MV-4-11 (cell line): ENCODE data around the gene SPOCK1.
"Not testable (repeated sequence)": the region's sequence is repeated elsewhere in the genome, so short reads cannot be mapped to it uniquely, and the experiment has no call there.

Source experiments
- DNase-seq: peaks from one replicate; lab custom pipeline; 2025; lab: John Stamatoyannopoulos, UW

The SPOCK1 gene

DNA sequence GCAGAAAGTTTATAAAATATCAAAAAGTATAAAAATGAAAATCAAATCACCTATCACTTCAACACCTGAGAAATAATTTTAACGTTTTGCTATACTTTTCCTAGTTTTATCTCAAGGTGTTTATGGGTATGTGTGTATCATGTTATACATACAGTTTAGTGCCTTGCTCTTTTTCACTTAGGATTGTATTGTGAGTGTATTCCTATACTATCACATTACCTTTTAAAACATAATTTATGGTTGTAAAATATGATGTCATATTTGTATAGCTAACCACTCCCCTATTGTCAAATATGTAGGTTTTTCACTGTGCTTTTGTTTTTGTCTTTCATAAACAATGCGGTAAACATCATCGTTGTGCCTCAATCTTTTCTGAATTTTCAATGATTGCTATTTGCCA is 479.9 kb downstream of the SPOCK1 start:
- no peak for DNase-seq

DNA sequence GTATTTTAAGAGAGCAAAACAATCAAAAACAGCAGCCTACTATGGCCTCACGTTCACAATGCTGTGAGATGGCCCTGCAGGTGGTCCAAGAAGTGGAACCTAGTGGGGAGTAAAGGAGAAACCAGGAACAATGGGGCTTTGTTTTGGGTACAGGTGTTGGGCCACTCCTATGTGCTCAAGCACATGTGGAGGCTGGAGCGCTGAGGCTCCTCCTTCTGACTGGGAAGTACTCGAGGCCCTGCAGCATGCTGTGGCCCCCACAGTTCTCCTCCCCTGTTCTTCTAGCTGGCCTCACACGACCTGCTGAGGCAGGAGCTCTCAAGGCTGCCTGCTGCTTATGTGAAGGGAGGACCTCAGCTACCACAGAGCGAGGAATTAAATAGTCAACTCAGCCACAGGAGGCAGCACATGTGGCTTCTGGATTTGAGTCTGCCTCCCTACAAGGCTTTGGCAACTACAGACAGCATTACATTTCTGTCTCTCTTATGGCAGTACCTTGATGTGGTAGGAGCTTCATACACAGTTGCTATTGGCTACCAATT is 482.3 kb downstream of the SPOCK1 start:
- no peak for DNase-seq

DNA sequence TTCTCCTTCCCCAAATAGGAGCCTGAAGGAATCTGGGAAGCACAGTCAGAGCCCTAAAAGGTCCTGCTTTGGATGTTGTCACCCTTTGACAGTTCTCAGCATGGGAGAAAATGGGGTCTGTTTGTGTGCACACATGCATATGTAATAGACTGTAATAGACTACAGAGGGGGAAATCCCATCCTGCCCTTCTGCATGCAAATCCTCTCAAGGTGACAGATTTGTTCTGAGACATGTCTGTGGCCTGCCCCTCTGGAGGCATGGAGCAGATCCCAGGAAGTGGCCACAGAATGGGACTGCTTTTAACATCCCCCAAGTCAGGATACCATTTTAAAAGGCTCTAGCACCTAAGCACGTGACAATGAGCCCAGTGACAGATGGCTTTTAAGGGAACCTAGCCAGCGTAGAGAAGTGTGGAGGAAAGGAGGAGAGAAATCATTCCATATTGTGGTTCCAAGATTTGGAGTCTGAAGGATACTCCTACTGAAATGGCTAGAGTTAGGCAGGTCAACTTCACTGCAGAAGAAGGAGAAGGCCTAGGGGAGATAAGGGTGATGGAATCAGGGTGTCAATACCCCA is 483.5 kb downstream of the SPOCK1 start:
- no peak for DNase-seq

DNA sequence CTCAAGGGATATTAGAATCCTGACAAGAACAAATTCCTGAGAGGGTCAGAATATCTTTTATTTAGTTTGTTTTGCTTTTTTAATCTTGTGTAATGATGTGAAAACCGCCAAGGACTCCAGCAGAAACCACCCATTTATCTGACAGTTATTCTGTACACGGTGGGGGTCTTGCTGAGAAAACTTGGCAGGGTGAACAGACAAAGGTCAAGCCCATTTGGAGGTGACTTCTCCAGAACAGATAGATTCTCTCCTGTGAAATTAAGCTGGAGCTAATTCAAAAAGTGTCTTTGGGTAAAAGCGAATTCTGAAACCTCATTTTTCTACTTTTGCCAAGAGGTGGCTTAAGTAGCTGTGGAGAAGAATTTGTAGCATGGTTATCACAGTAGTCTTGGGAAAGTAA is 484.4 kb downstream of the SPOCK1 start:
- DNase-seq, result no peak

DNA sequence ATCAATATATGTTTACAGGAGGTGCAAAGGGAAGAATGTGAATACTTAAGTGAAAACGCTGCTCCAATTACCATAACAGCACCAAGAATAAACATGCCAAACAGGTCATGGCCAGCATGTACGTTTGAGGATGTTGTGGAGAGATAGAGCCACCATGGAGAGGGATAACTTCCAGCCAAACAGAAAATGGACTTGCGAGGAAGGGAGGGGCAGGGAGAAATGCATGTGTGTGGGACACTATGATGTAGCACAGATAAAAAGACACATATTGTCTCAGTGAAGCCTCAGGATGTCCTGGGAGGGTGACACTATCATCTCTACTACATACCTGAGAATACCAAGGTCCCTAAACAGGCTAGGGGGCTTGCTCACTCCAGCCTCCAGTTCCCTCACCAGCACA is 488.9 kb downstream of the SPOCK1 start:
- DNase-seq, result no peak

DNA sequence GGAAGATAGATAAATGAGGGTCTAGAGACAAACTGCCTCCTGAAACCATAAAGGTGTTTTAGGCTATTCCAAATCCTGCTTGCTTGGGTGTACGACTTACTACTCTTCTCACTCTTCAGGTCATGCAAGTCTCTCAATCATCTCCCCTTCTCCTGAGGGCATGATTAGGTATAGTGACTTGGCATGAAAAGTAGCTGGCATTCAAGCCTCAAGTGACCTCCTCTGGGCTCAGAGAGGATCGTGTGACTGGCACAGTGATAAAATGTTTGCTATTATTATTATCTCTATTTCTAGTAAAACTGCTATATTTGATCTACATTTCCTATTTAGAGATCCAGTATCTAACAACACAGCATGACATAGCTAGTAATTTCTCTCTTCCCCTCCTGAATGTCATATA is 494.8 kb downstream of the SPOCK1 start:
- no peak for DNase-seq

DNA sequence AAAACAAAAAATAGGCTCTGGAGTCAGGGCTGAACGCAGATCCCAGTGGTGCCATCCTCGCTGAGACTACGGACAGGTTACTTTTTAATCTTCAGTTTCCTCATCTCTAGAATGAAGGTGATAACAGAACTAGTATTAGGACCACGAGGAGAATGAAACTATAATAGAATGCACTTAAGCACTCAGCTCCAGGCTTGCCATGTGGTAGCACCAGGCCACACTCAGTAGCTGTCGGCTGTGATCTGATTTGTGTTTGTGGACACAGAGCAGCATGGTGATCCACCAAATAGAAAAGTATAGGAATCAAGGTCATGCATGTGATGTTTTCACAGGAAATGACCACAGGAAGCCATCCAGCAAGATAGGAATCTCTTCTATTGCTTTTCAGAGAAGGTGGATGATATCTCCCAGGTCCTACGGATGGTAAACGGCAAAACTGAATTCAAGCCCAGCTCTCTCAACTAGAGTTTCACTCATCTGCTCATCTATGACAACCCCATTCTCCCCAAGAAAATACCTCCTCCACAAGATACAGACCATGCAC is 498.0 kb downstream of the SPOCK1 start:
- DNase-seq, result no peak

DNA sequence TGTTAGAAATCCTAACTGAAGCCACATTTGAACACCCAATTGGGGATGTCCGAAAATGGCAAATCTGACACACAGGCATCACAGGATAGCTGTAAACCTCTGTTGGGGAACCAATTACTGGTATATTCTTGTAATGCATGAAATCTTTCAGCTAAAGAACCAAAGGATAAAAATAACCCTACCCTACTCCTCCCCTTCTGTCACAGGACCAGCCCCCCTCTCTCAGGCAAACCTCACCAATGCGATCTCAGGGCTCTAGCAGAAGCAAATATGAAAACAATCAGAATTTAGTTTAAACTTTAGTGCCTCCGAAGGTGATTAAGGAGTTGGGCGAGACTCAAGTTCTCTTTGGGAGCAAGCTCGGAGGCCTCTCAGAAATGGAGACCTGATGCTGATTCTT is 499.3 kb downstream of the SPOCK1 start:
- no peak for DNase-seq

DNA sequence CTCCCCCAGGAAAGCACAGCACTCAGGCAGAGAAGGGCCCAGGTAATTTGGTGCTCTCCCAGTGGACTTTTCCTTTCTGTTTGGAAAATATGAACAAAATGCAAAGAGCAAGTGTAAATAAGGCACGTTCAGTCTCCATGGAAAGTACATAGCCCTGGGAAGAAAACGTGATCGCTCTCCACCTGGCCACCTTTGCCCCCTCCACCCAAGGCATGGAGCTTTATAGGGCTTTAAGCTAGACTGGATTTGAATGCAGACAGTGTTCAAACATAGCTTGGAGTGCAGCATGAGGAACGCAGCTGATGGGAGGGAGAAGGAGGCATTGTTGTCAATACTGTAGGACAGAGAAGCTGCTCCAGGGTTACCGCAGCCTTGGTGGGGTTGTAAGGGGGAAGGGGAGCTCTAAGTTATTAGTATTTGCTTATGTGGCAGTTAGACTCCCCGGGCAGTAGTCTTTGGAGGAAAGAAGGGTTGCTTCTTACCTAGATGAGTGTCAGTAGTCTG is 500.2 kb downstream of the SPOCK1 start:
- DNase-seq, result no peak

DNA sequence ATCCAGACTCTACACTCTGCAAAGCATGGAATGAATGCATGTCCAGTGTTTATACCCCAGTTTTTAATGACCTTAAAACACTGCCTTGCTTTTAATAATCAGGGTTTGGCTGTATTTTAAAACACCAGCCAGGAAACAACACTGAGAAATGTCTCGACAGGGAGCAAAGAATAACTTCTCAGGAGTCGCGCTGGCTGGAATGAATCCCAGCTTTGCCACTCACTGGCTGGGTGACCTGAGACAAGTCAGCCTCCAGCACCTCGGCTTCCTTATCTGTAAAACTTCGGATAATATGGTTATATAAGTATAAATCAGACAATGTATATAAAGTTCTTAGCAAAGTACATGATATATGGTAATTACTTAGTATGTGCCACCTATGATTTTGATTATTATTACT is 505.0 kb downstream of the SPOCK1 start:
- no peak for DNase-seq

DNA sequence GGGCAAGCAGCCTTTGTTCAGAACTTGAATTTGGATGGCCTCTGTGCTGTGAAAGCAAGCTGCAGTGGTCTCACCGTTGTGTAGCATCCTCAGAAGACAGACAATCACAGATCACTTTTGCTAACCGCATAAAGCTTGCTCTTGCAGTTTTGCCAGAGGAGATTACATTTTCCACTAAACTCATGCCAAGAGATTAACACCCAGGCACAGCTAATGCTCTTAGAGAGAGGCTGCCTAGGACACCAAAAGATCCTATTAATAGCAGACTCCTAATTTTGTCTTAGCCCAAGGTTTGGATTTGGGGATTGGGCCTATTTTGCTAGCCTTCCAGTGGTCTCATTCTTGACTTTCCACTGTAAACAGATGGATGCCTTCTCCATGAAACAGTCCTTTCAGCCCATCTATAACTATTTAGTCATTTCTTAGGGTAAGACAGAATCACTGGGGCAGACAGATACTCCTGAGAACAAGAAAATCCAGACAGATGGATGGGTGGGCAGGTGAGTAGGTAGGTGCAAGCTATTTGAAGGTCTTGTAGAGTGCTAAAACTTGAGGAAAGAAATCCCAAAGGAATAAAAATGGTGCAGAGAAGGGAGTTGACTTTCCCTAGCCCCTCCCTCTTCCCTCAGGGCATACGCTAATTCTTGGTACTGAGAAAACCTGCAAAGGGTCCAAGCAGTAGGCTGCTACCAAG is 506.2 kb downstream of the SPOCK1 start:
- DNase-seq, result no peak

DNA sequence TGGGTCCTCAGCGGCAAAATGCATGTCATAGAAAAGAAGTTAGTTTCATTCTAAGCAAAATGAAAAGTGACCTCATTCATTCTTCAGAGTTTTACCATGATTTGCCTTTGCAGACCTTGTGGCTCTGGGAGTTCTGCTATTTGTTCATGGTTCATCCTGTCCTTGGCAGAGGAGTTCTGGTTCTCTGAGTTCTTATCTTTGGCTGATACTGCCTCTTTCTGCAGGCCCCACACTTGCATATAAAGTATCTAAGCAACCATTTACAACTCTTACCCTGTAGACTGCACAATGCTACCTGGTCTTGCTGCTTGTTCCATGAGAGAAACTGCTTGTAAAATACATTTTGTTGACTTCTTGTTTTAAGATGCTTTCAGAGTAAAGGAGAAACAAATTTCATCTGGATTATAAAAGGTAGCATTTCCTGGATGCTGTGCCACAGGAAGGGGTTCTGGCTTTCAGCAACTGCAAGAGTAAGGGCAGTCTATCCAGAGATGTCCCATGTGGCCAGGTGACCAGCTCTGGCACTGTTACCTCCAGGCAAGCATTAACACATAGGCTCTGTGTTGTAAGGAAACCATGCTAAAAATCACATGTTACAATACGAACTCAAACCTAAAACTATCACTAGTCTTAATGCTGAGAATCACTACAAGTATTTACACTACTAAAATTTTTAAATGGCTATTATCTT is 513.2 kb downstream of the SPOCK1 start:
- no peak for DNase-seq

DNA sequence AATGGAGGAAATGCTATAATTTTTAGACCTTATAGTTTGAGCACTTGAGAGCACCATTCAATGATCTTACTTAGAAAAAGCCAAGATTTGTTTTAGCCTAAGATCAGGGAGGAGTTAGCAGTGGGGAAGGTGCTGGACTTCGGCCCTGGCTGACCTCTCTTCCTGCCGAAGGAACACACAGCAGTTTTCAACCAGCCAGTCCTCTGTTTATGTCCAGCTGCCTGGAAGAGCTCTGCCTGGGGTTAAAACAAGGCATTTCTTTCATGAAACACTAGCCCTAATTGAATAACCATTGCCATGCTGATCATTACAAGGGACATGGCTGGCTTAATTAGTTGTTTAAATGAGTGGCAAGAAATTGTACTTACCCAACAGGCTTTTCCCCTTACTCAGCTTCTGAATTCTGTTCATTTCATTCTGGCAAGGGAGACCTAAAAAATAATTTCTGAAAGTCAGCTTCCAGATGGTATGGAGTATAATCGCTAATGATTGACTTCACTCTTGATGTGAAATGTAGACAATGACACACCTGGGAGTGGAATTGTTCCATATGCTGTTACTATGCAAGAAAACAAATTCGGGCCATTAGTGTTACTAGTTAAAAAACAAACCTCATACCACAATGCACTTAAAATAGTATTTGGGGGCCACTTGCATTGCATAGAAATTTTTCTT is 514.2 kb downstream of the SPOCK1 start:
- no peak for DNase-seq

DNA sequence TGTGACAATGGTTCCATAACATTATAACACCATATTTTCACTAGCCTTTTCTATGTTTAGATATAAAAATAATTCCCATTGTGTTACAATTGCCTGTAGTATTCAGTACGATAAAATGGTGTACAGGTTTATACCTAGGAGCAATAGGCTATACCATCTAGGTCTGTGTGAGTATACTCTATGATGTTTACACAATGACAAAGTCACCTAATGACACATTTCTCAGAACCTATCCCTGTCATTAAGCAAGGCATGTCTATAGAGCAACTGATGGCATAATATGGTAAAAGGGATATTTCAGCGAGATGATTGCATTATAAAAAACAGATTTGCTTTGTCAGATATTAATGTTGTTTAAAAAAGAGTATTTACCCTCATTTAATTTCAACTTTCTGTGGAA is 517.2 kb downstream of the SPOCK1 start:
- no peak for DNase-seq

DNA sequence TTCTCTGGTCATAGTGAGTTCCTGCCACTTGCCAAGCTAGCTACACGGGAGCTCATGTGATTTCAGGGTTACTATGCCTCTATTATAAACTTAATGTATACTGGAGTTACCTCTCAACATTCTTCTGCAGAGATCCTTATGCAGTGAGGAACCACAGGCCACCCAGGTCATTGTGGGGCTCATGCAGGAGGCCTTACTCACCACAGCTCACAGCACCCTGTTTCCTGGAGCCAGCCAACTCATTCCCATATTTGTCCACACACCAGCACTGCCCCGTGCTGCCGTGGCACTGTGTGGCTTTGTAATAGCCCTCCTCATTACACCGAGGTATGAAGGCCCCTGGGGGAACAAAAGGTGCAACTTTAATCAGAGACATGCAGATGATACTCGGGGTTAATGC is 520.0 kb downstream of the SPOCK1 start:
- DNase-seq, result no peak

DNA sequence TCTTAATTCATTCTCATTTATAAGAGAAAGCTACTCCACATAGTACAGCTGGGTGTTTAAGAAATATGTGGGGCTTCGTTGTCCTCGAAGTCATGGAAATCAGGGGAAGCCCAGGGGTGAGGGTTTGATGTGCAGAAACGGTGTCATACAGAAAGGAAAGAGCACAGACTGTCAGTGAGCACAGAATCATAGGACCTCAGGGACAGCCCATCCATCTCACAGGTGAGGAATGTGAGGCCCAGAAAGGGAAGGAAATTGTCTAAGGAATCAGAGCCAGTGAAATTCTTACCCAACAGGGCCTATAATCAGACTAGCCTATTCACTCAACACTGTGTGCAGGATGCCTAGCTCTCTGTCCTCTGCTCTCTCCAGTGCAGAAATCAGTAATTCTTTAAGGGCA is 535.6 kb downstream of the SPOCK1 start:
- DNase-seq, result no peak

DNA sequence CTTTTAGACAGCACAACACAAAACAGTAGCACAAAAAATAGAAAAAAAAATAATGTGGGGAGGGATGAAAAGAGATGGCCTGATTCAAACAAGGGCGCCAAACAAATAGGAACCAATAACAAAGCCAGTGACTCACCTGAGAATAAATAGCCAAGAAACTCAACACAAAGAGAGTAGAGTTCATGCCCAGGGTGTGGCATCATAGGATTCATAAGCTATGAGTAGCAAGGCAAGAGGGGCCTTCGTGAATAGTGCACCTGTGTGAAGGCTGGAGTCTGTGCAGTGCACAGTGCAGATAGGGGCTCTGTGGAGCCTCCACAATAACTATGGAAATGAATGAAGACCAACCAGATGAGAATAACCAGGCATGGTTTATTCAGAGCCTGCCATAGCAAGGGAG is 541.7 kb downstream of the SPOCK1 start:
- DNase-seq, result no peak

DNA sequence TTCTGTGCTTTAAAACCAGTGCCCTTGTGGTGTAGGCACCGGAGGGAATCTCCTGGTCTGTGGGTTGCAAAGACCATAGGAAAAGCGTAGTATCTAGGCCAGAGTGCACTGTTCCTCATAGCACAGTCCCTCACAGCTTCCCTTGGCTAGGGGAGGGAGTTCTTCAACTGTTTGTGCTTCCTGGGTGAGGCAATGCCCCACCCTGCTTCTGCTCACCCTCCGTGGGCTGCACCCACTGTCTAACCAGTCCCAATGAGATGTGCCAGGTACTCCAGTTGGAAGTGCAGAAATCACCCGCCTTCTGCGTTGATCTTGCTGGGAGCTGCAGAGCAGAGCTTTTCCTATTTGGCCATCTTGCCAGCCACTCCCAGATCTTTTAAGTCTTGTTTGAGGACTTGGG is 545.0 kb downstream of the SPOCK1 start:
- not testable (repeated sequence) for DNase-seq

DNA sequence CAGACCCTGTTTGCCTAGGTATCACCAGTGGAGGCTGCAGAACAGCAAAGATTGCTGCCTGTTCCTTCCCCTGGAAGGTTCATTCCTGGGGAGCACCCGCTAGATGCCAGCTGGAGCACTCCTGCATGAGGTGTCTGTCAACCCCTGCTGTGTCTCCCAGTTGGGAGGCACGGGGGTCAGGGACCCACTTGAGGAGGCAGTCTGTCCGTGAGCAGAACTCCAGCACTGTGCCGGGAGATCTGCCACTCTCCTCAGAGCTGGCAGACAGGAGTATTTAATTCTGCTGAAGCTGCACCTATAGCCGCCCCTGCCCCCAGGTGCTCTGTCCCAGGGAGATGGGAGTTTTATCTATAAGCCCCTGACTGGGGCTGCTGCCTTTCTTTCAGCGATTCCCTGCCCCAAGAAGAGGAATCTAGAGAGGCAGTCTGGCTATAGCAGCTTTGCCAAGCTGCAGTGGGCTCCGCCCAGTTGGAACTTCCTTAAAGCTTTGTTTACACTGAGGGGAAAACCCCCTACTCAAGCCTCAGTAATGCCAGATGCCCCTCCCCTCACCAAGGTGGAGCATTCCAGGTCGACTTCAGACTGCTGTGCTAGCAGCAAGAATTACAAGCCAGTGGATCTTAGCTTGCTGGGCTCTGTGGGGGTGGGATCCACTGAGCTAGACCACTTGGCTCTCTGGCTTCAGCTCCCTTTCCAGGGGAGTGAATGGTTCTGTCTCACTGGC is 545.6 kb downstream of the SPOCK1 start:
- DNase-seq, result not testable (repeated sequence)

DNA sequence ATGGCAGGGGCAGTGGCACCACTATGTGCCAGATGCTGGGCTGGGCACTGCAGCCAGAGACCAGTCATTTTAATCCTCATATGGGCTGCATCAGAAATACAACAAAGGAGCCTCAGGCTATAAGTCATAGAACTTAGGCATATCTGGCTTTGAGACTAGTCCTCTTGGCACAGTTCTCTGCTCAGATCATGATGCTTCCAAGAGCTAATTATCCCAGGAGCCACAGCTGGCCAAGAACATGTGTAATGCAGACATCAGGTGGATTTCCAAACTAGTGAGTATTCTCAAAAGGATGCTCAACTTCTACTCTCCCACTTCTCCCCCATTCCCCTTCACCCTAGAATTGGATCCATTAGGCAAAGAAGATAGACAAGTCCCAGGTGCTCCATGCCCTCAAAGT is 571.6 kb downstream of the SPOCK1 start:
- DNase-seq, result no peak

DNA sequence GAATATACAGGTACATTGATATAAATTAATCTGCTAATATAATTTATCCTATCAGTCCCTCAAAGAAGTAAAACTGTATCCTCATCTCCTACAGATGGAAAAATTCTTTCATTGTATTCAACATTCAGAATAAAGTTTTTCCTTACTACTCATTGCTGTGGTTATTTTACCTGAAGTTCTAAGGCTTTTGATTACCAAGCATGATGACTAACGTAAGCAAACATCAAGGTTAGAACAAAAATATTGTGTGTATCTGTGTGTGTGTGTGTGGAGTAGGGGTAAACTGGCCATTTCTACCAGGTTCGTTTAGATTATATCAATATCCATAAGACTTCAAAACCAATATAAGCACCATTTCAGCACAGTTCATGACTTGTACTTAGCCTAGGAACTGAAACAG is 573.1 kb downstream of the SPOCK1 start:
- no peak for DNase-seq
